Left lung (tissue), 10 donors: ENCODE data around the gene SLC41A3. TPM values are rescaled to one million over a fixed set of nuclear protein-coding genes. Genes with fewer than 3 reads are reported as not detected.

Experiments
- ATAC-seq: fragments of 200-7000 bp; cut with Tn5 transposase; one replicate; pipeline ENCODE4 v1.9.1; 2020; ENCODE audit warnings: moderate library complexity
- DNase-seq, 4 donors: peaks; one replicate each; pipeline ENCODE4 v3.0.0-alpha.2; 2013 to 2020
- H3K27ac ChIP-seq, 2 donors: fragments of 200-600 bp; sonication (generic) in 1 of 2; one replicate each; pipeline versions ENCODE4 v1.5.0 to v1.8.0; 2020 to 2021
- H3K27me3 ChIP-seq, 2 donors: fragments of 200-600 bp; sonication (generic) in 1 of 2; one replicate each; pipeline versions ENCODE4 v1.5.0 to v1.8.0; 2020 to 2021
- H3K36me3 ChIP-seq, 2 donors: fragments of 200-600 bp; sonication (generic) in 1 of 2; one replicate each; pipeline versions ENCODE4 v1.5.0 to v1.8.0; 2020 to 2021
- H3K4me1 ChIP-seq, 2 donors: fragments of 200-600 bp; one replicate each; pipeline ENCODE4 v1.8.0; 2021
- H3K4me3 ChIP-seq, 2 donors: fragments of 200-600 bp; sonication (generic) in 1 of 2; one replicate each; pipeline versions ENCODE4 v1.5.0 to v1.8.0; 2020 to 2021; ENCODE audit warnings: mild to moderate bottlenecking in 1 of 2
- H3K9me3 ChIP-seq, 2 donors: fragments of 200-600 bp; sonication (generic) in 1 of 2; one replicate each; pipeline versions ENCODE4 v1.5.0 to v1.8.0; 2020 to 2021
- CTCF ChIP-seq, 2 donors: fragments of 200-600 bp; sonication (generic) in 1 of 2; IDR thresholded peaks; one replicate each; pipeline versions ENCODE4 v1.5.0 to v1.8.0; 2021; ENCODE audit warnings: antibody characterized with exemption in 2 of 2
- intact Hi-C, 2 donors: fragments of 100-400 bp; cut with DNase I; formaldehyde crosslinking; loops; one replicate each; pipeline versions ENCODE4 v1.11.2 to v1.14.2; 2022
- polyA plus RNA-seq, 6 donors: library from polyadenylated mRNA; unstranded; fragments of 120-200 nt; gene quantifications; one replicate each; pipeline ENCODE4 v1.2.1, GENCODE V29; 2013; ENCODE audit not compliant: insufficient read length in 6 of 6
- total RNA-seq, 2 donors: library from RNA; stranded (reverse); fragmentation: NEBNext Ultra II Directional; extraction: Animal tissue kit (Norgen Biotek cat#: 25700); gene quantifications; one replicate each; pipeline ENCODE4 v1.2.1, GENCODE V29; 2021
- donor health status: DM: no; HTN: yes; CAD: no.
- donor health status: DM: no; HTN: no; CAD: no.

The SLC41A3 gene
- total and polyA plus RNA-seq, 8 donors = 35.1 to 69.5 (median 59.0) TPM

- no peak for TF ChIP-seq CTCF (IDR thresholded peaks at IDR 0.05)
- H3K4me3 ChIP-seq = no peak overlapping the region
- intact Hi-C loops = no loop called here
- H3K9me3 ChIP-seq = no peaks in the 10 kb centered on the region
- H3K27me3 ChIP-seq = no peaks in the 10 kb centered on the region
- H3K27ac ChIP-seq = no peak overlapping the region
- peaks cover 0 to 27% of the 10 kb centered on the region in 2 donors for H3K36me3 ChIP-seq
- no peak for DNase-seq
- ATAC-seq = no peak
- no peaks in the 10 kb centered on the region for H3K4me1 ChIP-seq
Observed at GRCh38 chr3:126015075-126015474, 68.8 kb downstream of the SLC41A3 start.

GRCh38 chr3:126014252-126014651 lies 69.7 kb downstream of the SLC41A3 start:
- intact Hi-C loops = no loop called here
- ATAC-seq (peak; percentile 47), DNase-seq (no peak)
- H3K4me3 ChIP-seq = no peak overlapping the region
- H3K4me1 ChIP-seq = no peaks in the 10 kb centered on the region
- H3K27me3 ChIP-seq = no peaks in the 10 kb centered on the region
- H3K27ac ChIP-seq = no peak overlapping the region
- peaks cover 0 to 30% of the 10 kb centered on the region in 2 donors for H3K36me3 ChIP-seq
- no peak for TF ChIP-seq CTCF (IDR thresholded peaks at IDR 0.05)
- H3K9me3 ChIP-seq = no peaks in the 10 kb centered on the region

GRCh38 chr3:126013751-126014156 lies 70.2 kb downstream of the SLC41A3 start:
- intact Hi-C loops = no loop called here
- Histone ChIP-seq H3K36me3 (peaks cover 0 to 35% of the 10 kb centered on the region in 2 donors), H3K4me1 (no peaks in the 10 kb centered on the region), H3K9me3 (no peaks in the 10 kb centered on the region), H3K4me3 (no peak overlapping the region), H3K27ac (no peak overlapping the region), H3K27me3 (no peaks in the 10 kb centered on the region)
- no peak for TF ChIP-seq CTCF (IDR thresholded peaks at IDR 0.05)
- ATAC-seq (no peak), DNase-seq (no peak)

- H3K27me3 ChIP-seq = no peaks in the 10 kb centered on the region
- DNase-seq (peak in 1 of 4 donors; percentile 37), ATAC-seq (no peak)
- no peak overlapping the region for H3K27ac ChIP-seq
- no peaks in the 10 kb centered on the region for H3K9me3 ChIP-seq
- peaks cover 0 to 49% of the 10 kb centered on the region in 2 donors for H3K36me3 ChIP-seq
- H3K4me1 ChIP-seq = no peaks in the 10 kb centered on the region
- H3K4me3 ChIP-seq = no peak overlapping the region
- intact Hi-C loops = no loop called here
- no peak for TF ChIP-seq CTCF (IDR thresholded peaks at IDR 0.05)
Observed at GRCh38 chr3:126009181-126009580, 74.7 kb downstream of the SLC41A3 start.

- Histone ChIP-seq H3K4me1 (no peaks in the 10 kb centered on the region), H3K27me3 (no peaks in the 10 kb centered on the region), H3K27ac (no peak overlapping the region), H3K9me3 (no peaks in the 10 kb centered on the region), H3K4me3 (no peak overlapping the region), H3K36me3 (peaks cover 0 to 41% of the 10 kb centered on the region in 2 donors)
- no peak for TF ChIP-seq CTCF (IDR thresholded peaks at IDR 0.05)
- intact Hi-C loops = no loop called here
- ATAC-seq (no peak), DNase-seq (no peak)
Observed at GRCh38 chr3:126008219-126008618, 75.7 kb downstream of the SLC41A3 start.
